B cell (primary cell): ENCODE measurements around the gene FIBIN. TPM values are rescaled to one million over a fixed set of nuclear protein-coding genes. Genes with fewer than 3 reads are reported as not detected.

Experiments
- ATAC-seq: fragments of 200-7000 bp; cut with Tn5 transposase; one replicate; pipeline ENCODE4 v1.10.0; 2021; ENCODE audit warnings: low read depth, mild to moderate bottlenecking, moderate number of reproducible peaks, moderate library complexity
- CTCF ChIA-PET: fragments of 350-600 bp; sonication (Branson Sonifier 250); formaldehyde crosslinking; loops from one replicate; lab custom pipeline; 2021; ENCODE audit warnings: antibody characterized with exemption, inconsistent platforms; lab: Charles Lee
- POLR2A ChIA-PET: fragments of 350-600 bp; sonication (Branson Sonifier 250); formaldehyde crosslinking; loops from one replicate; lab custom pipeline; 2021; ENCODE audit warnings: antibody characterized with exemption; lab: Charles Lee
- DNase-seq: peaks from one replicate; pipeline ENCODE4 v3.0.0; 2013
- H2AFZ ChIP-seq: 2 replicates; pipeline ENCODE4 v1.6.1; 2012; ENCODE audit warnings: mild to moderate bottlenecking, low read depth, low read length; ENCODE audit not compliant: insufficient read depth, poor library complexity, severe bottlenecking
- H3K27ac ChIP-seq, 2 donors: 1 replicate in 1 of 2; 2 replicates in 1 of 2; pipeline ENCODE4 v1.5.1; 2012 to 2013; ENCODE audit warnings: low read length in 2 of 2, mild to moderate bottlenecking in 2 of 2, moderate library complexity in 1 of 2
- H3K27me3 ChIP-seq, 4 experiments: fragments of 200-600 bp in 1 of 4; sonication (generic) in 1 of 4; replicated peaks in 1 of 4; 1 replicate in 2 of 4; 2 replicates in 2 of 4; pipeline versions ENCODE4 v1.6.1 to v1.7.0; 2013 to 2016; ENCODE audit warnings: low read length in 3 of 4, mild to moderate bottlenecking in 2 of 4, mixed read lengths in 1 of 4, moderate library complexity in 1 of 4; ENCODE audit not compliant: insufficient read depth in 4 of 4, control insufficient read depth in 3 of 4; ENCODE audit errors: control extremely low read depth in 1 of 4
- H3K36me3 ChIP-seq, 2 experiments: replicated peaks in 1 of 2; 1 replicate in 1 of 2; 2 replicates in 1 of 2; pipeline versions ENCODE4 v1.6.1 to v1.7.1; 2013; ENCODE audit warnings: low read length in 1 of 2; ENCODE audit not compliant: insufficient read depth in 2 of 2, control insufficient read depth in 1 of 2; ENCODE audit errors: control extremely low read depth in 1 of 2, extremely low read depth in 1 of 2
- H3K4me1 ChIP-seq, 2 donors: fragments of 200-600 bp in 1 of 2; sonication (generic) in 1 of 2; 1 replicate in 1 of 2; 2 replicates in 1 of 2; pipeline versions ENCODE4 v1.5.1 to v1.6.1; 2013 to 2017; ENCODE audit warnings: low read length in 2 of 2; ENCODE audit not compliant: control insufficient read depth in 2 of 2, insufficient read depth in 2 of 2
- H3K4me2 ChIP-seq: replicated peaks from 2 replicates; pipeline ENCODE3; 2012; ENCODE audit warnings: mild to moderate bottlenecking, low read depth, low read length; ENCODE audit not compliant: poor library complexity, severe bottlenecking
- H3K4me3 ChIP-seq, 5 experiments: fragments of 200-600 bp in 1 of 5; sonication (generic) in 1 of 5; 1 replicate in 3 of 5; 2 replicates in 2 of 5; pipeline versions ENCODE4 v1.5.1 to v1.7.0; 2011 to 2016; ENCODE audit warnings: low read length in 4 of 5, mild to moderate bottlenecking in 4 of 5, low read depth in 2 of 5, control low read depth in 1 of 5, moderate library complexity in 1 of 5; ENCODE audit not compliant: insufficient read depth in 1 of 5; ENCODE audit errors: control extremely low read depth in 1 of 5, extremely low read depth in 1 of 5
- H3K79me2 ChIP-seq: fragments of 200-600 bp; sonication (generic); one replicate; pipeline ENCODE4 v1.6.0; 2016; ENCODE audit warnings: low read length; ENCODE audit not compliant: control insufficient read depth, insufficient read depth
- H3K9ac ChIP-seq: fragments of 200-600 bp; sonication (generic); 2 replicates; pipeline ENCODE4 v1.6.1; 2017; ENCODE audit warnings: mild to moderate bottlenecking, low read length, moderate library complexity
- H3K9me3 ChIP-seq, 3 donors: one replicate each; pipeline versions ENCODE4 v1.6.1 to v1.7.1; 2013; ENCODE audit warnings: low read length in 2 of 3; ENCODE audit not compliant: control insufficient read depth in 2 of 3, insufficient read depth in 1 of 3; ENCODE audit errors: control extremely low read depth in 1 of 3
- H4K20me1 ChIP-seq: 2 replicates; pipeline ENCODE4 v1.6.0; 2012; ENCODE audit warnings: mild to moderate bottlenecking, low read length; ENCODE audit not compliant: insufficient read depth, control insufficient read depth, poor library complexity, severe bottlenecking
- H3K27ac Mint-ChIP-seq: one replicate; pipeline ENCODE4 v1.8.0; 2021; ENCODE audit warnings: mixed read lengths
- H3K27me3 Mint-ChIP-seq: one replicate; pipeline ENCODE4 v1.8.0; 2021; ENCODE audit warnings: mixed read lengths
- H3K4me1 Mint-ChIP-seq: one replicate; pipeline ENCODE4 v1.8.0; 2021; ENCODE audit warnings: mixed read lengths
- H3K4me3 Mint-ChIP-seq: one replicate; pipeline ENCODE4 v1.8.0; 2021; ENCODE audit warnings: mixed read lengths
- H3K9me3 Mint-ChIP-seq: one replicate; pipeline ENCODE4 v1.8.0; 2022; ENCODE audit warnings: mixed read lengths; ENCODE audit not compliant: insufficient read depth
- CTCF ChIP-seq: fragments of 200-600 bp; IDR thresholded peaks from one replicate; pipeline ENCODE4 v1.8.0; 2022; ENCODE audit warnings: antibody characterized with exemption, mild to moderate bottlenecking
- EZH2 ChIP-seq: IDR thresholded peaks from 2 replicates; pipeline ENCODE4 v1.6.1; 2012; ENCODE audit warnings: borderline replicate concordance, low read depth, mild to moderate bottlenecking, moderate library complexity, low read length; ENCODE audit not compliant: insufficient read depth, poor library complexity, severe bottlenecking
- WGBS: methylation state at CpG from one replicate; pipeline ENCODE4 v1.1.5; 2013; ENCODE audit warnings: missing lambda C conversion rate; ENCODE audit not compliant: insufficient coverage; 5-methylcytosine and 5-hydroxymethylcytosine counted together
- intact Hi-C: fragments of 100-400 bp; cut with micrococcal nuclease; formaldehyde crosslinking; loops from one replicate; pipeline ENCODE4 v1.10.0; 2022
- polyA plus RNA-seq: library from polyadenylated mRNA; depleted of rRNA; stranded (reverse); fragments of >200 nt; gene quantifications from 2 replicates; pipeline ENCODE4 v1.2.3, GENCODE V29; 2012
- total RNA-seq, 2 donors: library from RNA; stranded (reverse); fragments of 120-200 nt in 1 of 2; gene quantifications; 1 replicate in 1 of 2; 2 replicates in 1 of 2; pipeline versions ENCODE4 v1.2.3 to v1.2.4, GENCODE V29; 2013 to 2022

FIBIN gene
- total and polyA plus RNA-seq, 2 donors (not counting 1 experiment from before 2014, with no cell fraction given) = not detected

GRCh38 chr11:26947904-26948639 is 45.8 kb upstream of the FIBIN start:
- H3K4me1 Mint-ChIP-seq = no peaks in the 10 kb centered on the region
- Histone ChIP-seq H3K27ac (no peak overlapping the region), H3K79me2 (no peaks in the 10 kb centered on the region), H3K36me3 (no peaks in the 10 kb centered on the region), H3K9me3 (peaks cover 0 to 4% (median 0%) of the 10 kb centered on the region in 3 donors), H3K4me3 (no peak overlapping the region), H3K27me3 (no peaks in the 10 kb centered on the region), H3K4me2 (no peak overlapping the region), H4K20me1 (no peaks in the 10 kb centered on the region), H3K4me1 (no peaks in the 10 kb centered on the region), H2AFZ (no peak overlapping the region), H3K9ac (no peak overlapping the region)
- TF ChIP-seq CTCF (no peak), EZH2 (no peak)
- H3K9me3 Mint-ChIP-seq = no peaks in the 10 kb centered on the region
- DNase-seq (no peak), ATAC-seq (no peak)
- intact Hi-C loops = no loop called here
- POLR2A ChIA-PET = no interaction called here
- H3K27ac Mint-ChIP-seq = no peak overlapping the region
- H3K4me3 Mint-ChIP-seq = no peak overlapping the region
- CTCF ChIA-PET = interaction anchor here (0.9 kb wide), 1 partner anchor 11 kb away, joined by 3 read pairs; no protein-coding TSS in a partner anchor
- 83% methylated on average over 1 of the region's 3 CpGs for WGBS
- H3K27me3 Mint-ChIP-seq = no peaks in the 10 kb centered on the region

- no peaks in the 10 kb centered on the region for H3K9me3 Mint-ChIP-seq
- Histone ChIP-seq H3K79me2 (no peaks in the 10 kb centered on the region), H3K9me3 (peaks cover 0 to 4% (median 0%) of the 10 kb centered on the region in 3 donors), H3K4me1 (no peaks in the 10 kb centered on the region), H2AFZ (no peak overlapping the region), H3K36me3 (no peaks in the 10 kb centered on the region), H3K27ac (no peak overlapping the region), H3K4me3 (no peak overlapping the region), H4K20me1 (no peaks in the 10 kb centered on the region), H3K4me2 (no peak overlapping the region), H3K9ac (no peak overlapping the region), H3K27me3 (no peaks in the 10 kb centered on the region)
- ChIA-PET CTCF (no interaction called here), POLR2A (no interaction called here)
- TF ChIP-seq CTCF (no peak), EZH2 (no peak)
- no peak overlapping the region for H3K4me3 Mint-ChIP-seq
- intact Hi-C loops = no loop called here
- ATAC-seq (no peak), DNase-seq (no peak)
- no peaks in the 10 kb centered on the region for H3K27me3 Mint-ChIP-seq
- H3K27ac Mint-ChIP-seq = no peak overlapping the region
- WGBS = 83% methylated on average over 1 of the region's 1 CpG
- no peaks in the 10 kb centered on the region for H3K4me1 Mint-ChIP-seq
Measured at GRCh38 chr11:26948881-26949280, 45.0 kb upstream of the FIBIN start.
